NCI-H524 (cell line): Measurements from ENCODE around the gene SMCO1.
A peak's percentile ranks its signal among the peaks of the same experiment; 100 is the strongest.
"Not testable (repeated sequence)": the region's sequence is repeated elsewhere in the genome, so short reads cannot be mapped to it uniquely, and the experiment has no call there.

Source experiments
- DNase-seq, 2 experiments: peaks; one replicate each; lab custom pipeline; 2025; lab: John Stamatoyannopoulos, UW

SMCO1 gene

GRCh38 chr3:196514913-196515621 is at the start of gene SMCO1:
TSS of gene SMCO1 (minus strand) at chr3:196515346. CDS start at chr3:196515209, 137 bp downstream.
- DNase-seq, result no peak

- DNase-seq, result no peak
These were observed 48.6 kb upstream of the SMCO1 start for GRCh38 chr3:196563721-196564225.

GRCh38 chr3:196559826-196560225 is 44.7 kb upstream of the SMCO1 start:
- no peak for DNase-seq

- no peak for DNase-seq
These were observed 43.3 kb upstream of the SMCO1 start for GRCh38 chr3:196558476-196558875.

GRCh38 chr3:196557236-196557635 is 42.1 kb upstream of the SMCO1 start:
- no peak for DNase-seq

- DNase-seq, result no peak
These were observed 40.1 kb upstream of the SMCO1 start for GRCh38 chr3:196555295-196555694.

DNA sequence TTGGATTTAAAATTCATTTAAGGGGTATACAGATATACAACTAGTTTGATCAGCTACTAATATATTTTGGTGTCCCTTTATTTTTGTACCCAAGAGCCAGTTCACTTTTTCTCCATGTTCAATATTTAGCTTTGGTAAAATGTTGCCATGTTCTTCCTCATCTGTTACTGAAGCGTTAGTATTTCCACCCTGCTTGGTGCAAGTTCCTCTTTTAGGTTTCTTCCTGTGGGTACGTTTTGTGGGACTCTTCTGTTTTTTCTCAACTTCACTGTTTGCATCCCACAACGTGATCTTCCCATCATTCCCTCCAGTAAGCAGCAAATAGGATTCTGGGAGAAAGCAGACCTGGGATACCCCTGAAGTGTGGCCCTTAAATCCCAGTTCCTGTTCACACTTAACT is 39.1 kb upstream of the SMCO1 start:
- DNase-seq, result no peak

DNA sequence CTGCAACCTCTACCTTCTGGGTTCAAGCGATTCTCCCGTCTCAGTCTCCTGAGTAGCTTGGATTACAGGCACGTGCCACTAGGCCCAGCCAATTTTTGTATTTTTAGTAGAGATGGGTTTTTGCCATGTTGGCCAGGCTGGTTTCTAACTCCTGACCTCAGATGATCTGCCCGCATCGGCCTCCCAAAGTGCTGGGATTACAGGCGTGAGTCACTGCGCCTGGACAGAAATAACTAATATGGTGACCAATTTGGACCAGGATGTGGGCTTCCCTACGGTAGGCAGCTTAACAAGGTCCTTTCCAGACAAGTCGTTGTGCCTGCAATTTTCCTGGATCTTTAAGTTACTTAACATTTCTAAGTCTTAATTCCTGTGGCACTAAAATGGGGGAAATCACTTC is 38.4 kb upstream of the SMCO1 start:
- no peak for DNase-seq

DNA sequence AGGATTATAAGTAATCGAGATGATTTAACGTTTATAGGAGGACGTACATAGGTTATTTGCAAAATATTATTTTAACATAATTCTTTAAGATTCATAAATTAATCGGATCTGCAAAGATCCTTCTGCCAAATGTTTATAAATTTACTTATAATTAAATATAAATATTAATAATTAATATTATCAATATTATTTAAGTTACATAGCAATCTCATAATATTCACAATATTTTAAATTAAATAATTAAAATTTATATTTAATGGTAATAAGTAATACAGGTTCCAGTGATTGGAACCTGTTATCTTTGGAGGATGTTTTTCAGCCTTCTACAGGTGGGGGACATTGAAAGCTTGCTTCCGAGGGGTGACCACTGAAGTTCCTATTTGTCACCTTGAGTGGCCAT is 37.1 kb upstream of the SMCO1 start:
- DNase-seq, result no peak

- DNase-seq, result not testable (repeated sequence)
These were observed 35.0 kb upstream of the SMCO1 start for GRCh38 chr3:196550172-196550571.

GRCh38 chr3:196549312-196549711 is 34.2 kb upstream of the SMCO1 start:
- not testable (repeated sequence) for DNase-seq

- no peak for DNase-seq
These were observed 31.9 kb upstream of the SMCO1 start for GRCh38 chr3:196547067-196547466.

DNA sequence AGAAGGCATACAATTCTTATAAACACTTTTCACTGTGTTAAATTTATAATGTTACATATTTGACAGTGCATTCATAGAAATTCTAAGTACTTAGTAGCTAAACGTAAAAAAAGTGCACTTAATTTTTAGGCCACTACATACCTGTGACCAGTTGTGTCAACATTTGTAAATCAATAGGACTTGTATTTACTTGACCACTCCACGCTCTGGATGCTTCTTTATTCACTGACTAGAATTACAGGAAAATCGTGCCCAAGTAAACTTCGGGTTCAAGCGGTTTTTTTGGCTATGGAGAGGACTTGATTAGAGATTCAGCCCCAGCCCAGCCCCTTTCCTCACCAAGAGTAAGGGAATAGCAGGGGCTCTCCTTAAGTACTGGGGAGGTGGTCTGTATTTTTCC is 31.4 kb upstream of the SMCO1 start:
- no peak for DNase-seq

- DNase-seq, result no peak
These were observed 29.4 kb upstream of the SMCO1 start for GRCh38 chr3:196544491-196544992.

DNA sequence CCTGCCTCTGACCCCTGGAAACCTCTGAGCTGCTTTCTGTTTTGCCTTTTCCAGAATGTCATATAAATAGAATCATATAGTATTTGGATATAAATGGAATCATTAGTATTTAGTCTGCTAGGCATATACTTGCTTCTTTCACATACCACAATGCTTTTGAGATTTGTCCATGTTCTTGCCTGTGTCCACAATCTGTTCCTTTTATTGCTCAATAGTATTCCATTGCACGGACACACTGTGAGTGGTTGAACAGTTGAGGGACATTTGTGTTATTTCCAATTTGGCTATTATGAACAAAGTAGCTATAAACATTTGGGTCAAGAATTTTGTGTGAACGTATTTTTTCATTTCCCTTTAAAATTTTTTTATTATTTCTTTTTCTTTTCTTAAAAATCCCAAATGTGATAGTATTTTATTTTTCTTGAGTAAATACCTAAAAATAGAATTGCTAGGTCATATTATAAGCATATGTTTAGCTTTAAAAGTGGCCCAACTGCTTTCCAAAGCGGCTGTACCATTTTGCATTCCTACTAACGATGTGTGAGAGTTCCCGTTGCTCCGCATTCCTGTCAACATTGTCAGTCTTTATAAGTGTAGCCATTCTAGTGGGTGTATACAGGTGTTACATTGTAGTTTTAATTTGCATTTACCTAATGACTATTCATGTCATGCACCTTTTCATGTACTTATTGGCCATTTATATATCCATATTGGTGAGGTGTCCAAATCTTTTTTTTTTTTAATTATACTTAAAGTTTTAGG is 26.7 kb upstream of the SMCO1 start:
- DNase-seq, result no peak

GRCh38 chr3:196537319-196537984 is 22.3 kb upstream of the SMCO1 start:
- peak in 1 of 2 experiments; percentile 10 for DNase-seq

DNA sequence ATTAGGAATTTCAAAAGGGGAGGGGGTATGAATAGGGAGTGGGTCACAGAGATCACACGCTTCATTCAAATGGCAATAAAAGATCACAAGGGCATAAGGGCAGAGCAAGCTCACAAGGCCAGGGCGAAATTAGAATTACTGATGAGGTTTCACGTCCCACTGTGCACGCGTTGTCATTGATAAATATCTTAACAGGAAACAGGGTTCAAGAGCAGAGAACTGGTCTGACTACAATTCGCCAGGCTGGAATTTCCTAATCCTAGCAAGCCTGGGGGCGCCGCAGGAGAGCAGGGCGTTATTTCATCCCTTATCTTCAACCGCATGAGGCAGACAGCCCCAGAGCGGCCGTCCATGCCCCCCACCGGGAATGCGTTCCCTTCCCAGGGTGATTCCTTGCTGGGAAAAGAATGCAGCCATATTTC is 18.1 kb upstream of the SMCO1 start:
- no peak for DNase-seq

DNA sequence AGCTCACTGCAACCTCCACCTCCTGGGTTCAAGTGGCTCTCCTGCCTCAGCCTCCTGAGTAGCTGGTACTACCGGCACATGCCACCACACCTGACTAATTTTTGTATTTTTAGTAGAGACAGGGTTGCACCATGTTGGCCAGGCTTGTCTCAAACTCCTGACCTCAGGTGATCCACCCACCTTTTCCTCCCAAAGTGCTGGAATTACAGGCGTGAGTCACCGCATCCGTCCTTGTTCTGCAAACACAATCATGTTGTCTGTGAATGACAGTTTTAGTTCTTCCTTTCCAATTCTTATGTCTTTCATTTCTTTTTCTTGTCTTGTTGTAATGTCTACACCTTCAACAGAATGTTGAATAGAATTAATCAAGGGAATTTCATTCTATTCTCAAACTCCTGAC is 16.3 kb upstream of the SMCO1 start:
- DNase-seq, result no peak

GRCh38 chr3:196528639-196529233 is 13.6 kb upstream of the SMCO1 start:
- DNase-seq, result peak in 1 of 2 experiments; percentile 49

DNA sequence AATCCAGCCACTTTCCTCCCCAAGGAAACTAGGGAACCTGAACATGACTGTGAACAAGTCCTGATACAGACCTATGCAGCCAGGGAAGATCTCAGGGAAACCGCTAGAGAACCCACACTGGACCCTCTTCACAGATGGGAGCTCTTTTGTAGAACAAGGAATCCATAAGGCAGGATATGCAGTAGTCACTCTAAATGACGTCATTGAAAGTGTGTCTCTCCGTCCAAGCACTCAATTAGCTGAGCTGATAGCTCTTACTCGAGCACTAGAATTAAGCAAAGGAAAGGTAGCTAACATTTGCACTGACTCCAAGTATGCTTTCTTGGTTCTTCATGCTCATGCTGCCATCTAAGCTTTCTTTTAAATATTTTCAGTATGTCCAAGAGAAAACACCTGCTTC is 10.0 kb upstream of the SMCO1 start:
- DNase-seq, result no peak

- peak; percentile 64 to 77 for DNase-seq
These were observed 9.4 kb upstream of the SMCO1 start for GRCh38 chr3:196524527-196524926.

DNA sequence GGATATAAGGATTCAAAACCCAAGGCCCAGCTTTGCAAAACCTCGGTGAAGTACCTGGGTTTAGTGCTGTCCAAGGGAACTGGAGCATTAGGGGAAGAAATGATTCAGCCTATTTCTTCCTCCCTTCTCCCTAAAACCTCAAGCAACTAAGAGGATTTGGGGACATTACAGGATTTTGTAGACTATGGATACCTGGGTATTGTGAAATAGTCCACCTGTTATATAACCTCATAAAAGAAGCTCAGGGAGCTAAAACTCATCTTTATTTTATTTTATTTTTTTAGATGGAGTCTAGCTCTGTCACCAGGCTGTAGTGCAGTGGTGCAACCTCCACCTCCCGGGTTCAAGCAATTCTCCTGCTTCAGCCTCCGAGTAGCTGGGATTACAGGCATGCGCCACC is 8.7 kb upstream of the SMCO1 start:
- no peak for DNase-seq
